GM18873 (cell line): ENCODE measurements around the gene ZNF813.
"Not testable (repeated sequence)": the region's sequence is repeated elsewhere in the genome, so short reads cannot be mapped to it uniquely, and the experiment has no call there.

Experiments
- ATAC-seq: cut with Tn5 transposase; IDR thresholded peaks from one replicate; pipeline ENCODE4 v1.9.1; 2021; ENCODE audit warnings: mild to moderate bottlenecking, moderate library complexity, moderate number of reproducible peaks; ENCODE audit not compliant: unreplicated experiment, low FRiP score

ZNF813 gene

DNA sequence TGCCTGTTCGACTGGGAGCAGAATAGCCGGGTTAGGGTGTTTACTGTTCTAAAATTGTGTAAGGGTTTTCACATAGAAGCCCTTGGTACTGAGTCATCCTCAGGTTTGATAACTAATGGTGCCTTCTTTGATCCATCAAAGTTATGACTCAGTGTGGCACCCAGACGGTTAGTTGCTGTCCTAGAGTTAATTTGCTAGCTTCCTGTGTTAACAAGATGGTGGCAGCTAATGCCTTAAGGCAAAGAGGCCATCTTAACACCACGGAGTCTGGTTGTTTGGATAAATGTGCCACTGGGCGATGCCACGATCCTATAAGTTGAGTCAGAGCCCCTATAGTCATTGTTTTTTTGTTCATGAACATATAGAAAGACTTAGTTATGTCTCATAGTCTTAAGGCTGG, 7.9 kb downstream of the ZNF813 start:
- not testable (repeated sequence) for ATAC-seq

DNA sequence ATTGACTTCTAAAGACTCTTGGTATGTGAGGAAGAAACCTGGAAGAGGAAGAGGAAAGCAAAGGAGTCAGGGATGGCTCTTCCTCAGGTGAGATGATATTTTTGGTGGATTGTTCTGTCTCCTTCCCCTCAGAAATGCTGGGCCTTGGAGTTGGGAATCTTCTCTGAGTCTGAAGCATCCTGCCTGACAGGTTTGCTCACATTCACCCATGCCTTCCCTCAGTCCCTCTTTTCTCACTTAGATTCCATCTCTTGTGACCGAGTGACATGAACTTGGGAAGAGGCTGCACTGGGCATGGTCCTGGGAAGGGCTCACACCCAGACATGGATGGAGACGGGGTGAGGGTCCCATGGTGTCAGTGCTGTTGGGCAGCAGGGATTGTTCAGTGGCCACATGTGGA, 16.2 kb downstream of the ZNF813 start:
- ATAC-seq = not testable (repeated sequence)

DNA sequence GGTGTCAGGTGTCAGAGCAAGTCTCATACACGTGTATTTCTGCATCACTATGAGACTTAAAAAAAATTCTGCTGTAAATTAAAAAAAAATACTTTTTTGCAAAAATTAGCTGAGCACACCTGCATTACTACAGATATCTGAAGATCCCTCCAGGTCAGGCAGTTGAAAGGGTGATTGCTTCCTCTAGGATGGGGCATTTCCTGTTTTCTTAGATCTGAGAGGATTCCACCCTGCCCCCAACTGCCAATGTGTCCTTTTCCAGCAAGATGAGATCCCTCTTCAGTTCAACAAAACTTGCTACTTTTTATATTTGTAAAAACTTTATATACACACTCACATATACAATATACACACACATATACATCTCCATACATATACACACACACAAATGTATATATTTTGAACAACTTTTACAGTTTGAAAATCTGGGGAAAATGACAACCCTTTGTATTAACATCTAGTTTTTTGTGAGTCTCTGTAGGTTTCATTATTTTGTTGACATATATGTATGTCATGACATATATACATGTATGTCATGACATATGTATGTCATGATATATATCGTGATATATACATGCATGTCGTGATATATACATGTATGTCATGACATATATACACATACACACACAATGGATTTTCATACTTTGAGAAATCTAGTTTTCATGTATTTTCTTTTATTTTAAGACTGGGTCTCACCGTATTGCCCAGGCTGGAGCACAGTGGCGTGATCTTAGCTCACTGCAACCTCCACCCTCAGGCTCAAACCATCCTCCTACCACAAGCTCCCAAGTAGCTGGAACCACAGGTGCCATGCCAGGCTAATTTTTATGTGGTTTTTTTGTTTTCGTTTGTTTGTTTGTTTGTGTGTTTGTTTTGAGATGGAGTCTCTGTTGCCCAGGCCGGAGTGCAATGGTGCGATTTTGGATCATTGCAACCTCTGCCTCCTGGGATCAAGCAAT, 17.8 kb downstream of the ZNF813 start:
- no peak for ATAC-seq

DNA sequence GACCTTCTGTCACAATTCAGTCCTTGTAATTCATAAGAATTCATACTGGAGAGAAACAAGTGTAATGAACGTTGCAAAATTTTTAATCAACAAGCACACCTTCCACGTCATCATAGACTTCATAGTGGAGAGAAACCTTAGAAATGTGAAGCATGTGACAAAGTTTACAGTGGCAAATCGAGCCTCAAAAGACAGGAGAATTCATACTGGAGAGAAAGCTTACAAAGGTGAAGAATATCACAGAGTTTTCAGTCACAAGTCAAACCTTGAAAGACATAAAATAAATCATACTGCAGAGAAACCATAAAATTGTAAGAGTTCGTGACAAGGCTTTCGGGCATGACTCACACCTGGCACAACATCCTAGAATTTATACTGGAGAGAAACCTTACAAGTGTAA, 24.6 kb downstream of the ZNF813 start:
- no peak for ATAC-seq

DNA sequence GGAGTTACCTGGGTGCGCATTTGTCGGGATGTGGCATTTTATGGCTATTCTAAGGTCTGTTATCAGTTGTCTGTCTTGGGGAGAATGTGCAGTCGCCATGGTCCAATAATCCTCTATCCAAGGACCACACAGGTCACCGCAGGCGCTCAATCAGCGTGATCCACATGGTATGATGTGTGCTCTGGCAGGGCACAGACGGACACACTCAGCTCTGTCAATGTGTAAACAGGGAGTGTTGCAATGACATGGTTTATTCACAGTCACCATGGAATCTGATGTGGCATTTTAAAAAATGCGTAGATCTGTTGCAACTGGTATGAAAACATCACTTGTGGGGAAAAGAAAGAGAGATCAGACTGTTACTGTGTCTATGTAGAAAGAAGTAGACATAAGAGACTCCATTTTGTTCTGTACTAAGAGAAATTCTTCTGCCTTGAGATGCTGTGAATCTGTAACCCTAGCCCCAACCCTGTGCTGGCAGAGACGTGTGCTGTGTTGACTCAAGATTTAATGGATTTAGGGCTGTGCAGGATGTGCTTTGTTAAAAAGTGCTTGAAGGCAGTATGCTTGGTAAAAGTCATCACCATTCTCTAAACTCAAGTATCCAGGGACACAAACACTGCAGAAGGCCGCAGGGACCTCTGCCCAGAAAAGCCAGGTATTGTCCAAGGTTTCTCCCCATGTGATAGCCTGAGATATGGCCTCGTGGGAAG, 29.9 kb downstream of the ZNF813 start:
- not testable (repeated sequence) for ATAC-seq

DNA sequence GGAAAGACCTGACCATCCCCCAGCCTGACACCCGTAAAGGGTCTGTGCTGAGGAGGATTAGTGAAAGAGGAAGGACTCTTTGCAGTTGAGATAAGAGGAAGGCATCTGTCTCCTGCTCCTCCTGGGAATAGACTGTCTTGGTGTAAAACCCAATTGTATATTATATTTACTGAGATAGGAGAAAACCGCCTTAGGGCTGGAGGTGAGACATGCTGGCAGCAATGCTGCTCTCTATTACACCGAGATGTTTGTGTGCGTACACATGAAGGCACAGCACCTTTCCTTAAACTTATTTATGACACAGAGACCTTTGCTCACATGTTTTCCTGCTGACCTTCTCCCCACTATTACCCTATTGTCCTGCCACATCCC, 30.5 kb downstream of the ZNF813 start:
- ATAC-seq = not testable (repeated sequence)

DNA sequence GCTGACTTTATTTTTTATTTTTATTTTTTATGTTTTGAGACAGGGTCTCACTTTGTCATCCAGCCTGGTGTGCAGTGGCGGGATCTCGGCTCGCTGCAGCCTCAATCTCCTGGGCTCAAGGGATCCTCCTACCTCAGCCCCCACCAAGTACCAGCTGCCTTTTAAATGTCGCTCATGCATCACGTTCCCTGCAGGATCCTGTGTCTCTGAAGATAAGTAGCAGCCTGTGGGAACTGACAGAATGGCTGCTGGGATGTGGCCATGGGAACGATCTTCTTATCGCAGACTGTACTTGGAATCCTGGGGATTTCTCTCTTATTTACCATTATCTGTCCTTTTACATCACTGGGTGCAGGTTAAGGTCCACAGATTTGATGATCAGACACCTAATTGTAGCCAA, 35.6 kb downstream of the ZNF813 start:
- ATAC-seq = not testable (repeated sequence)

DNA sequence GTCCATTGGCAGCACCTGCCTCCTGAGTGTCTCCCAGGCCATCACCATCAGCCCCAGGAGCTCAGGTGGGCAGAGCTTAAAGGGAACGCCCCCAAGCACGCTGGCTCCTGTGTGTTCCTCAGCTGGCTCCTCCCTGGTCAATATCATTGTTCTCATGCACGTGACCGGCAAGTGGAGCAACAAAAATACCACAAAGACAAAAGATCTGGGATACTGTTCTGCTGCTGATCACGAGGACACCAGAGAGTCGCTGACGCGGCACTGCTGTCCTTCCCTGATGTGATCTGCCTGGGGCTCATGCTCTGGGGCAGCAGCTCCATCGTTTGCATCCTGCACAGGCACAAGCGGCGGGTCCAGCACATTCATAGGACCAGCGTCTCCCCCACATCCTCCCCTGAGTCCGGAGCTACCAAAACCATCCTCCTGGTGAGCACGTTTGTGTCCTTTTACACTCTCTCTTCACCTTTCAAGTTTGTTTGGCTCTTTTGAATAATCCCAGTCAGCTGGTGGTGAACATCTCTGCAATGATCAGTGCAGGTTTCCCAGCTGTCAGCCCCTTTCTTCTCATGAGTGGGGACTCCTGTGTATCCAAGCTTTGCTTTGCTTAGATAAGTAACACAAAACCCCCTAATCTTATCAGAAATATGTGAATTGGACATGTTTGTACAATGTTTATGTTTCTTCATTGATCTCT, 36.3 kb downstream of the ZNF813 start:
- not testable (repeated sequence) for ATAC-seq

DNA sequence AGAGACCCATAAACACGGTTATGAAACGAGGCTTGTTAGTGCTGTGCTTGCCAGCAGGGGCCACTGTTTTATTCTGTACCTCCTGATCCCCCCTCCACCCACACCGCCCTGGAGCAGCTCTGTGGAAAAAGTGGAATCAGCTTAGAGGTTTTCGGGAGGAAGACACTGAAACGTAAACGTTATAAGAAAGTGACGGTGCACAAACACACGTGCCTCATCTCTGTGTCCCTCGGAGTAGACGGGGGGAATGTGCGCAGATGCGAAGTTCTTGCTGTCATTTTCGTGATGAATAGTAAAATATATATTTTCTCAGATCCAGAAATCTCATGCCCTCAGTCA, 36.8 kb downstream of the ZNF813 start:
- ATAC-seq = not testable (repeated sequence)

DNA sequence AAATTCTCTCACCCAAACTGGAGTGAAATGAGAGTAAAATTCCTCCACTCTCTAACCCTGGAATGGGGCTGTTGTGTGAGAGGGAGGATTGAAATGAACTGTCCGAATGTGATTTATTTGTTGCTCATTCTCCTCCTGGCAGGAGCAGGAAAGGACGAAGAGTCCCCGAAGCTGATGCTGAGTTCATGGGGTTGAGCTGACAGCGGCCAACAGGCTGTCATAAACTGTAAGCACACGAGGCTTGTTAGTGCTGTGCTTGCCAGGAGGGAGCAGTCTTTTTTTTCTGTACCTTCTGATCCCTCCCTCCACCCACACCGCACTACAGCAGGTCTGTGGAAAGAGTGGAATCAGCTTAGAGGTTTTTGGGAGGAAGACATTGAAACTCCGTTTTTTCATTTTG, 37.4 kb downstream of the ZNF813 start:
- no peak for ATAC-seq

DNA sequence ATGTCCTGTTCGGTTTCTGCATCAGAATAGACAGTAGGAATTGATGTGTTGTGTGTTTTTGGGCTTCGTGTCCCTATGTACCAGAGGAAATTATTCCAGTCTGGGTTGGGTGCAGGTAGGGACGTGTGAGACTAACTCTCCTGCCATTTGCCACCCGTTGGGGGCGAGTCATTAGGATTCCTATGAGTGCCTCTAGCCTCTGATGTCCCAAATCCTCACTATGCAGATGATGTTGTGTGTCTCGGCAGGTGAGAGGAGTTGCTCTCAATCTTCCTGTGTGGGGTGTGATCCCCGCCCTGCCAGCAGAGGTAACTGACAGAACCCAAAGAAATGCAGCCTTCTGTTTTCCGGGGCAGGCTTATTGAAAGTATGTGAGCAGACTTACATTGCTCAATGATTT, 39.2 kb downstream of the ZNF813 start:
- ATAC-seq = no peak

DNA sequence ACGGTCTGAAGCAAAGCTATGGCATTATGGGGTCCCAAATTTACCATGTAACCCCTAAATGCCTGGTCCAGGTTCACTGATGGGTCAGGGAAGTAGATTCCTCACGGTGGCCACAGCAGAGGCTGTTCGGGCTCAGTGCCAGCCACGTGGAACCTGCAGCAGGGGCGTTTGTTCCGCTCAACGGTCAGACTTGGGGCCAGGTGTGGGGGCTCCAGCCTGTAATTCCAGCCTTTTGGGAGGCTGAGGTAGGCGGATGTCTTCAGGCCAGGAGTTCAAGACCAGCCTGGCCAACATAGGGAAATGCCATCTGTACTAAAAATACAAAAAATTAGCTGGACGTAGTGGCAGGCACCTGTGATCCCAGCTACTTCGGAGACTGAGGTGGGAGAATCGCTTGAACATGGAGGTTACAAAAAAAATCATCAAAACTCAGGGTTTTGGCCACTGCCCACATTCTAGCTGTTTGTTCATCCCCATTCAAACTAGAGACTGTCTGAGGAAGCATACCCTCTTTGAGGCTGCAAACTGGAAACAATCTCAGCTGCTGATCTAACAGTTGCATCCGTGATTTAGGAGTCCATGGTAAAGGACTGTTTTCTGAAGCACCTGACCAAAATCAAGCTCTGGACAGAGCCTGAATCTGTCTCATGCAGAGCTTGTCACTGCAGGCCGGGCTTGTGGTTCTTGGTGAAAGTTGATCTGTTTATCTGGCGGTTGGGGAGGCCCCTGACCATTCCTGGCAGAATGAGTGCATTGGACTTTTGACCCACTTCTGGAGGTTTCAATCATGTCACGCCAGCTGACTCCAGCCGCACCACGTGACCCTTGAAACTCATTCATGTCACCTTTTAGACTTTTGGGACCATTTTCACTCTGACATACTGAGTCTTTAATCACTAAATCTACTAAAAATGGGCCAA, 40.2 kb downstream of the ZNF813 start:
- no peak for ATAC-seq

DNA sequence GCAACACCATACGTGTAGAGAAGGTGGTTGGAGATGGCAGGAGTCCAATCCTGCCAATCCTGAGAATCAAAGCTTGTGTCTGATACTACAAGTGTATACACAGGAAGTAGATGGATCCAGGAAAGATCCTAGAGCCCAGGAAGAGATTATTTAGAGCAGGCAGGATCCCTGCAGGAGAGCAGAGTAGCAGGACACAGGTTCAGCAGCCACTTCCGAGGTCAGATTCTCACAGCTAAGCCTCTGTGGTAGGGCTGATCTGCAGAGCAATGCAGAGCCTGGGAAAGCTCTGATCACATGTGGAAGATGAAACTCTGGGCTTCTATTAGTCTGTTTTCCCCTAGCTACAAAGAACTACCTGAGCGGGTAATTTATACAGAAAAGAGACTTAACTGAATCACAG, 41.9 kb downstream of the ZNF813 start:
- ATAC-seq = no peak

DNA sequence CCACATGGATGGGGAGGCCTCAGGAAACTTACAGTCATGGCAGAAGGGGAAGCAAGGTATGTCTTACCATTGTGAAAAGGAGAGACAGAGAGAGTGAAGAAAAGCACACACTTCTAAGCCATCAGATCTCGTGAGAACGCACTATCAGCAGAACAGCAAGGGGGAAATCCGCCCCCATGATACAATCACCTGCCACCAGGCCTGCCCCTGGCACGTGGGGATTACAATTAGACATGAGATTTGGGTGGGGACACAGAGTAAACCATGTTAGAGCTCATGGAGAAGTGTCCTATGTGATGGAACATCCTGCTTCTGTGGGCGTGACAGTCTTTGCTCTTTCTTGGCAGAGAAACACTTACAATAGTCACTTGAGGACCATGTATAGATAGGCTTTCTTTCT, 42.3 kb downstream of the ZNF813 start:
- no peak for ATAC-seq

DNA sequence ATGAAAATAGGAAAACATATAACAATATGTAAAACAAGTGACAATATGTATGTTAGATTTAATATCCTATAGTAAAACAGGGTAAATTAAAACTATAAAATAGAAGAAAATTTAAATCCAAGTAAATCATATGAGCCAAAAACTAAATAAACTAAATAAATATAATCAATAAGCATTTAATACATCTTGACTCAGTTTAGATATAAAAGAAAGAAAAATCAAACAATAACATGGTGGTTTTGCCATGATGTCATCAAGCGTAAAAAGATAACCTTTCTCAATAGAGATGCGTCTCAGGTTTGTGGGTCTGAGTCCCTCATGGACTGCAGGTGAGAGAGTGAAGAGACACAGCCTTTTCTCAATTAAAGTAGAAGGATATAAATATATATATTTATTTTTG, 43.8 kb downstream of the ZNF813 start:
- ATAC-seq = no peak

DNA sequence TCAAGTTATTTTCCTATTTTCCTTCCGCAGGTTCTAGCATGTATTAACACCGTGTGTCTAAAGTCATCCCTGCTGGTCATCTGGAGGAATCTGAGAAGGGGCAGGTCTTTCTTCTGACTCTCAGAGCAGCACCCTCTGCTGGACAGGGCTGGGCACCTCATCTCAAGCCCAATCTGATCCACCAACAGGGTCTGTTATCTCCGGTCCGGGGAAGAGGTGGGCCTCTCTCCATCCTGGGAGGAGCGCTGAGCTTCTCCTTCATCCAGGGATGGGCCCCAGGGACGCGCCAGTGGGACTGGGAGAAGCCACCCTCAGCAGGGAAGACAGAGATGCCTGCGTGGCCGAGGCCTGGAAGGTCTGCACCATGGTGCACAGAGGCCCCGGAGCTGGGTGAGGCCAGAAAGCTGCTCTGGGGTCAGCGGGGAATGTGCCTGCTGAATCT, 44.4 kb downstream of the ZNF813 start:
- ATAC-seq = no peak

DNA sequence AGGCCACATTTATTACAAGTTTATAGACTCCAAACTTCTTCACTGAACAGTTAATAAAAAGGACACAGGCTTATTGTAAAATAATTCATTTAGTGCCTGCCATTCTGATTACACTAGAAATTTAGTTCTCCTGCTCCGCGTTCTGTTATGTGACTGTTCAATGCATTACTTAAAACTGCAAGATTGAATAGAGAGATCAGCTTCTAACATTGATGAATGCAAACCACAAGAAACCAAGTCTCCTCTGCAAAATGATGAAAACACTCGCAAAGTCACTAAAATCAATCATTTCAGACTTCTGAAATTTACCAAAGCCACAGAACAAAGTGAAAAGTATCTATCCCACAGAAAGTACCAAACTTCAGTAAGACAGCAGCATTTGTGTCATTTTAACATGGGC, 47.5 kb downstream of the ZNF813 start:
- ATAC-seq = not testable (repeated sequence)

DNA sequence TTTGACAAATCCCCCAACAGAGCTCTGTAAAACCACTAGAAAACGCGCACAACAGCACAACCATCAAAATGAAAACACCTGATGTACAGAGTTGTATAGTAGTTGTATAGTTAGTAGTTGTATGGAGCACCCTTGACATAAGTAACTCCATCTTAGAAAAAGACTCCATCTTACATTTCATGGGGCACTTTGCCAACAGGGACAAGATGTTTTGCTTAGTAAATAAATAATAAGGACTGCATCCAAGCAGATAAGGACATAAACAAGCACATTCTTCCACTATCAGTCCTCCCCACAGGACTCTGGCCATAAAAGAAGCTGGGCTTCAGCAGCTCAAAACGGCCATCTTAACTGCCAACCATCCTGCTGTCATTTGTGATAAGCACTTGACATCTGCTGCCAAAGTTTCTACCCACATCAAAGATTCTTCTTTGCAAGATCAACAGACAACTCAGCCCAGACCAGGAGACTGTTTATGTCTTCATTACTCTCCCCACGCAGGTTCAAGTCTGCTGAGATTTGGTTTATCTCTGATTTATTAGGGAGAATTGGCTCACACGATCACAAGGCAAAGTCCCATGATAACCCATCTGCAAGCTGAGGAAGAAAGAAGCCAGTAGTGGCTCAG, 49.7 kb downstream of the ZNF813 start:
- no peak for ATAC-seq

DNA sequence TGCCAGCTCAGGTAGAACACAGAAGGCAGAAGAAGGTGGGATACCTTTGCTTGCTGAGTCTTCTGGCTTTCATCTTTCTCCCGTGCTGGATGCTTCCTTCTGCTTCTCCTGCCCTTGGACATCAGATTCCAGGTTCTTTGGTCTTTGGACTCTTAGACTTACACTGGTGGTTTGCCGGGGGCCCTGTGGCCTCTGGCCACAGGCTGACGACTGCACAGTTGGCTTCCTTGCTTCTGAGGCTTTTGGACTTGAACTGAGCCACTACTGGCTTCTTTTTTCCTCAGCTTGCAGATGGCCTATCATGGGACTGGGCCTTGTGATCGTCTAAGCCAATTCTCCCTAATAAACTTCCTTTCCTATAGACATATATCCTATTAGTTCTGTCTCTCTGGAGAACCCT, 50.6 kb downstream of the ZNF813 start:
- no peak for ATAC-seq

DNA sequence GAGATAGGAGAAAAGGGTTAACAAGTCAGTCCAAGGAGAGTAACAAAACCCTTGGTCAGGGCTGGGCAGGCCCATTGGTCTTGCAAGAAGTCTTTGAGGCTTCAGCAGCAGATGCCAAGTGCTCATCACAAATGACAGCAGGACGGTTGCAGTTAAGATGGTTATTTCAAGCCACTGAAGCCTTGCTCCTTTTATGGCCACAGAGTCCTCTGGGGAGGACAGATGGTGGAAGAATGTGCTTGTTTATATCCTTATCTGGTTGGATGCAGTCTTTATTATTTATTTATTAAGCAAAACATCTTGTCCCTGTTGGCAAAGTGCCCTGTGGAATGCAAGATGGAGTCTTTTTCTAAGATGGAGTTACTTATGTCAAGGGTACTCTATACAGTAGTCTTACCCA, 51.2 kb downstream of the ZNF813 start:
- ATAC-seq = no peak
